ENCODE measurements around the gene LEMD1.
A peak's percentile ranks its signal among the peaks of the same experiment; 100 is the strongest.
"Not testable (repeated sequence)": the region's sequence is repeated elsewhere in the genome, so short reads cannot be mapped to it uniquely, and the experiment has no call there.

The LEMD1 gene

DNA sequence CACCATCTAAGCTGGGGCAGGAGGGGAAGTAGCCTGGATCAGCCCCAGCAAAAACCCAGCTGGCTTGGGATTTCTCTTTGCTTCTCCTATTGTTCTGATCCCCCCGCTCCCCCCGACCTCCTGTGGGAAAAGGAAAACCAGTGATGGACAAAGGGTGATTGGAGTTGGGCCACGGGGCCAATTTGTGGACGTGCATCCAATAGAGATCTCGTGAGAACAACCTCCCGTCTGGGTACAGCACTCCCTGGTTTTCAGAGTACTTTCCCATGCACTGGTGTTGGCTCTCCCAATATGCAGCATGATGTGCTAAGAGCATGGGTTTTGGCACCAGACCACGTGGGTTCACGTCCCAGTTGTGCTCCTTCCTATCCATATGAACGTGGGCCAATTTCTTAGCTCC lies 25.0 kb upstream of the LEMD1 start:
- DNase-seq (ENCODE audit: low spot score), result peak; percentile 78

- DNase-seq (ENCODE audit: low spot score), result no peak
These were observed 23.7 kb upstream of the LEMD1 start for GRCh38 chr1:205445646-205445935.

GRCh38 chr1:205444931-205445645 lies 23.2 kb upstream of the LEMD1 start:
- DNase-seq (ENCODE audit: low spot score), result peak; percentile 88

GRCh38 chr1:205444300-205444930 lies 22.6 kb upstream of the LEMD1 start:
- no peak for DNase-seq (ENCODE audit: low spot score)

DNA sequence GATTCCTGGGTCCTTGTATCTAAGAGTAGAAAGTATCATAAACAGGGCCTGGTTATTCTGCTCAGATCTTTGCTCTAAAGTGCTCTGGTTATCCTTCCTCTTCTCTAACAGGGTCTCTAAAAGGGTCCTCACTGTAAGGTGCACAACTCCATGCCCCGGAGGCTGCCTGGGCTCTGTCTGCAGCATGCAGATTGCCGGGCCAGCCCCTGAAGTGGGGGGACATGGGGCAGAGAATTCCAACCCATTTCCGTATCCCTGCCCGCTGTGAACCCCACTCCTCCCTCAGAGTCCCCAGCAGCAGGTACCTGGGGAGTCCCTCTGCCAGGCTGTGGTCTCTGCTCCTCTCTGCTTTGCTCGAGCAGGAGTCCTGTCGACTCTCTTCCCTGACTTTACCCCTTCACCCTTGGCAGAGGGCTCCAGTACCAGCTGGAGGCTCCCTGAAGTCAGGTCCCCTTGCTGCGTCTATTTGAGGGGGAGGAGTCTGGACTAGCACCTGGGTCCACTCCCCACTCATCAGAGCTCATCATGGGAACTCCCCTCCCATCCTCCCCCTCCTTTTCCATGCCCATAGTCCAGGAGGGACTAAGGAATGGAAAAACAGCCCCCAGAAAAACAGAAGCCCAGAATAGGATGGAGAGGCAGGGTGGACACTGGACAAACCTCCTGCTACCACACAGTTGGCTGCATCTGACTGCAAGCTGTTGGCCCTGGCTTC lies 21.9 kb upstream of the LEMD1 start:
- peak; percentile 47 for DNase-seq (ENCODE audit: low spot score)

DNA sequence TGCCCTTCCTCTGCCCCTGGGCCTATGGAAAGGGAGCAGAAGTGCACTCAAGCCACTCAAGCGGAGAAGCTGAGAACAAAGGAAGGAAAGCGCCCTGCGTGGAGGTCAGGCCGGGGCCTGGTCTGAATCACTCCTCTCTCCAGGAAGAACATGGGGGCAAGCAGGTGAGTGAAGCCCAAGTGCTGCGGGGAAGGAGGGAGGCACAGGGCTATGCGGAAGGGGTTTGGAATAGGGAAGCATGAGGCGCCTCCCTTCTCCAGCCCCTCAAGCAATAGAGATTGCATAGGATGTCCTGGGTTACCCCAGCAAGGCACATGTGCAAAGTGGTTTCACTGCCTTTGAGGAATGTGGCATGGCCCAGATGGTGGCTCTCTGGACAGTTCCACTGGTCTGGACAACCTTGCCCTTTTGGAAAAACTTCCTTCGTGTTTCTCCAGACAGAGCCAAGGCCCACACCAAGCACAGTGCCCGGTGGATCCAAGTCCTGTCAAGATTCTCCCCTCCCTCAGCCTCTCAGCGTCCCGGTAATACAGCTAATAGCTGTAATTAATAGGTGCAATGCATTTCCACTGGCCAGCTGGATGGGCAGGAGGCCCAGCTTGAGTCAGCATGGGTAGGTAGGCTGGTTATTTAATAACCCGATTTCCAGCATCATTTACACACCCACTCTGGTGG lies 20.3 kb upstream of the LEMD1 start:
- peak; percentile 66 for DNase-seq (ENCODE audit: low spot score)

- DNase-seq (ENCODE audit: low spot score), result peak; percentile 63
These were observed 19.8 kb upstream of the LEMD1 start for GRCh38 chr1:205441716-205442050.

GRCh38 chr1:205441318-205441633 lies 19.4 kb upstream of the LEMD1 start:
- no peak for DNase-seq (ENCODE audit: low spot score)

DNA sequence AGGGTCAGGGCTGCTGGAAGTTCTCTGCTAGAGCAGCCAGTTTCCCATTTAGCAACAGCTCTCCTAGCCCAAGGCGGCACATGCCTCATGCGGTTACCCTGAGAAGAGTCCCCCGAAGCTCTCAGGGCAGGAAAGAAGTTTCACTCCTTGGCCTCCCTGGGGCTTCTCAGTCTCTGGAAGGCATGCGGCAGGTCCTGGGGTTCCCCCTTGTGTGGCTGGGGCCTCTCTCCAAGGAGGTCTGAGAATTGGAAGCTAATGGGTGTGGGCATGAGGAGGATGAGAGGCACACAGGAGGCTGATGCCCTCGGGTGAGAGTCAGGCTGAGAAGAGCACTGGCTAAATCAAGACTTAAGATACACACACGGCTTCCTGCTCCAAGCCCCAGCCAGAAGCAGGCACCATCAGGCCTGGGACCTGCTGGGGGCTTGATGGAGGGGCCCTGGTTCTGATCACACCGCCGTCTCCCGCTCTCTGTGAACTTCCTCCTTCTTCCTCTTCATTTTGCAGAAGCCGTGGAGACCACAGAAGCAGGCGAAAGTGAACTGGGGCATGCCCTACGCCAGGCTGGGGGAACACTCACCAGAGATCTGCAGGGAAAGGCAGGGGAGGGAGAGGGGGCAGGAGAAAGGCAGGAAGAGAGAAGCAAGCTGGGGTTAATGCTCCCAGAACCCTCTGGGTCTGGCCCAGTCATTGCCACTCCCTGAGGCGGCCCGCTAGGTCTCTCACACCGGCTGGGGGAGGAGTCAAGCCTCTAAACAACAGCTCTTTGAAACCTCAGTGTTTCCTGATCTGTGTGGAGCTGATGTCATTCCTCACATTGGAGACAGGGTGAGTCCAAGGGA lies 18.8 kb upstream of the LEMD1 start:
- peak; percentile 70 for DNase-seq (ENCODE audit: low spot score)

- no peak for DNase-seq (ENCODE audit: low spot score)
These were observed 18.2 kb upstream of the LEMD1 start for GRCh38 chr1:205440121-205440475.

- DNase-seq (ENCODE audit: low spot score), result peak; percentile 54
These were observed 16.6 kb upstream of the LEMD1 start for GRCh38 chr1:205438213-205439158.

- no peak for DNase-seq (ENCODE audit: low spot score)
These were observed 15.7 kb upstream of the LEMD1 start for GRCh38 chr1:205437570-205437969.

DNA sequence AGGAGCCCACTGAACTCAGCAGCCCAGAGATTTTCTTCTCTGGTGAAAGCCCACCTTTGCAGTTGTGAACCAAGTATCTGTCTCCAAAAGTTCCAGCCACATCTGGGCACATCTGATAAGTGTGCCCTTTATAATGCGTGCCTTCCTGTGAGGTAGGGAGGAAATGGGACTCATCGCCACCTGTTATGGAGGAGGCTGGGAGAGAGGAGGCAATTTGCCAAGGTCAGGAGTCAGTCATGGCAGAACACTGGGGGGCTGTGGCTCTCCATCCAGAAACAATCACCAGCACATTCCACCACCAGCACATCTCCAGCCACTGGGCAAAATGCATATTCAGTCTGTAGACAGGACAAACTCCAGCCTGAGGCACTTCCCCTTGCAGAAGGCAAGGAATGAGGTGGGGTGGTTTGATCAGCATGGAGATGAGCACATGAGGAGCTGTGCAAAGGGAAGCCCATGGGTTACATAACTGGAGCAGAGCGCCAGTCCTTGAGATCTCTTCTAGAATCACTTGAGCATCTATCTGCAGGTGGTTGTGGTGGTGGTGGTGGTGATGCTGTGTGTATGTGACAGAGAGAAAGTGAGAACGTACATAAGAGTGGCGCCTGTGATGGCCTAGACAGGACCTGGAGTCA lies 15.0 kb upstream of the LEMD1 start:
- DNase-seq (ENCODE audit: low spot score), result no peak

GRCh38 chr1:205435578-205436573 lies 14.0 kb upstream of the LEMD1 start:
- DNase-seq (ENCODE audit: low spot score), result peak; percentile 49

GRCh38 chr1:205434738-205435137 lies 12.9 kb upstream of the LEMD1 start:
- DNase-seq (ENCODE audit: low spot score), result no peak

DNA sequence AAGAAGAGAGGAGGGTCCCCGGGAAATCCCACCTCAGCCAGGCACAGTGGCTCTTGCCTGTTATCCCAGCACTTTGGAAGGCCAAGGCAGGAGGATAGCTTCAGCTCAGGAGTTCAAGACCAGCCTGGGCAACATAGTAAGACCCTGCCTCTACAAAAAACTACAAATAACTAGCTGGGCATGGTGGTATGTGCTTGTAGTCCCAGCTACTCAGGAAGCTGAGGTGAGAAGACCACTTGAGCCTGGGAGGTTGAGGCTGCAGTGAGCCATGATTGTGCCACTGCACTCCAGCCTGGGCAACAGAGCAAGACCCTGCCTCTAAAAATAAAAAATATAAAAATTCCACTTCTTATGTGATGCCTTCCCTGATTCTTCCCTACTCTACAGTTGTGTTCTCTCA lies 10.8 kb upstream of the LEMD1 start:
- DNase-seq (ENCODE audit: low spot score), result not testable (repeated sequence)

- DNase-seq (ENCODE audit: low spot score), result no peak
These were observed 10.3 kb upstream of the LEMD1 start for GRCh38 chr1:205432116-205432515.

DNA sequence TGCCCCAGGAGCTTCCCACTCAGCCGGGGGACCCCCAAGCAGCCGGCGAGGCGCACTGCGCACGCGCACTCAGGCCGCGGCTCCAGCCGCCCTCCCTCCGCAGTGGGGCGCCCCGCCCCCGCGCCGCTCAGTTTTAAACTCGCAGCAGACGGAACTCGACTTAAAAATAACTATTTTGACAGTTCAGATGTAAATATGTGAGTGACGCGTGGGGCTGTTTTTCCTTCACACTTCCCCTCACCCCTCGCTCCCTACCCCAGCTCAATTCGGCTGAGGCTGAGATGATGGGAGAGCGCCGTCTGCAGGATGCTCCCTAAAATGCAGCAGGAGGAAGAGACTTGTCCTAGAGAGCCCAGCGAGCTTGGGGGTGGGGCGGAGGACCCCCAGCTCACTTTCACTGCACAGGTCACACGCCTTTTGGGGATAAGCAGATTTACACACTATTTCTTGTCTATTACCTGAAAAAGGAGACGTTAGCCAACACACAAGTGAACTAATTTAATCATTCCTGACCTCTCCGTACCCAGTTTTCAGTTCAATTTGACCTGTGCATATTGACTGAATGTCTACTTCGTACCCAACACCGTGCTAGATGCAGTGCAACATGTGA lies 8.9 kb upstream of the LEMD1 start:
- peak; percentile 83 for DNase-seq (ENCODE audit: low spot score)
